HG03159 (cell line): Measurements from ENCODE around the gene KCNK5.

ENCODE experiments used
- ATAC-seq: cut with Tn5 transposase; IDR thresholded peaks from one replicate; pipeline ENCODE4 v1.9.1; 2021; ENCODE audit warnings: mild to moderate bottlenecking, moderate library complexity; ENCODE audit not compliant: unreplicated experiment

KCNK5 gene

DNA sequence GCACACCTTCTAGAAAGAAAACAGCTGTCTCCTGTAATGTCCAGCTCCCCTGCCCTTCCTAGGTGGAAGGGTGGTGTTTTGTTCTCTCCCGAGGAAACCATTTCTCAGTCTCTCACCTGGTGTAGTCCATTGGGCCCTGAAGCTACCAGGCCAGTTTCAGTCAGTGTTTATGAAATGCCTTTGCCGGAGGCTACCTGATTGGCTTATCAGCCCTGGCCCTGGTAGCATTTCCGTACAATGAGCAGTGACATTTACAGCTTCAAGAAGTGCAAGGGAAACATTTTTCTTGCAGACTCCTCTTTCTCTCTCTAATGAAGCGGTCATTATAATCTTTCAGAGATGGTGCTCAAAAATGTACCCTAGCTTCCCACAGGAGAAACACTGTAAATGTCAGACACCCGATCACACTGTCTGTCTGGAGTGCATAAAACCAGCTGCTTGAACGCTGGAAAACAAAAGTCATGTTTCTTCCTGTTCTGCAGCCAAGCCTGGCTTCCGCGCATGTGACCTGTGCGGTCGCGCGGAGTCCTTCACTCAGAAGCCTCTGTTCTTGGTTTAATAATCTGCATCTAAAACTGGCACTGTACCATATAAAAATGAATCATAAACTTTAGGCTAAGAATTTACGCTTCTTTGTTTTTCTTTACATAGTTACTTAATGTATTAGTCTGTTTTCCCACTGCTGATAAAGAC is 85.9 kb downstream of the KCNK5 start:
- no peak for ATAC-seq

DNA sequence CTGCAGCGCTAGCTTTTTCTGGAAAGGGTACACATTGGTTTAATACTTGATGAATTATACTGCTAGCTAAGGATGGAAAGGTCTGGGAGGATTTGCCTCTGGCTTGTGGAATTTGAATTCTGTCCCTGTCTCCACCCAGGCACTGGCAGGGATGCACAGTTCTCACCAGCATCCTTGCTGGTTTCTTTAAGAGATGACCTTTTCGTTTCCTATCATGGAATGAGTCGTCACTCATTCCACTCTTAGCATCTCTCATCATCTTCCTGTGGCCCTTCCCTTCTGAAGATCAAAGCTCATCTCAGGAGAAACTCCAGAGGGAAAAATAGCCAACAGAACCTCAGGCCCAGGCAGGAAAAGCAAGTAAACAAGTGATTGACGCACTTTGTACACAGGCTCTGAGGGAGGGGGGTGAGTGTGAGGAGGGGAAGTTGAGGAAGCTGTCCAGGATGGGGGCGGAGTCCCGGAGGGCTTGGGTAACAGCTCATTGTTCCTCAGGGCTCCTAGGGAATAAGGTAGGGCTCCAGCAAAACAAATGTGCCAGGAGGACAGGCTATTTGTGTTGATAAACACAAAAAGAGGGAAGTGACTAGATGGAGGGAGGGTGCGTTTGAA is 88.6 kb downstream of the KCNK5 start:
- ATAC-seq = no peak
